Activated CD8-positive, alpha-beta memory T cell treated with anti-CD3 and anti-CD28 coated beads, Interleukin-2, amount 50 U/mL, for 1 hour (primary cell): ENCODE data around the gene ARHGAP4.
A peak's percentile ranks its signal among the peaks of the same experiment; 100 is the strongest.

ENCODE experiments used
- DNase-seq: peaks from one replicate; pipeline ENCODE4 v3.0.0-alpha.2; 2020; ENCODE audit errors: extremely low read depth

The ARHGAP4 gene

DNA sequence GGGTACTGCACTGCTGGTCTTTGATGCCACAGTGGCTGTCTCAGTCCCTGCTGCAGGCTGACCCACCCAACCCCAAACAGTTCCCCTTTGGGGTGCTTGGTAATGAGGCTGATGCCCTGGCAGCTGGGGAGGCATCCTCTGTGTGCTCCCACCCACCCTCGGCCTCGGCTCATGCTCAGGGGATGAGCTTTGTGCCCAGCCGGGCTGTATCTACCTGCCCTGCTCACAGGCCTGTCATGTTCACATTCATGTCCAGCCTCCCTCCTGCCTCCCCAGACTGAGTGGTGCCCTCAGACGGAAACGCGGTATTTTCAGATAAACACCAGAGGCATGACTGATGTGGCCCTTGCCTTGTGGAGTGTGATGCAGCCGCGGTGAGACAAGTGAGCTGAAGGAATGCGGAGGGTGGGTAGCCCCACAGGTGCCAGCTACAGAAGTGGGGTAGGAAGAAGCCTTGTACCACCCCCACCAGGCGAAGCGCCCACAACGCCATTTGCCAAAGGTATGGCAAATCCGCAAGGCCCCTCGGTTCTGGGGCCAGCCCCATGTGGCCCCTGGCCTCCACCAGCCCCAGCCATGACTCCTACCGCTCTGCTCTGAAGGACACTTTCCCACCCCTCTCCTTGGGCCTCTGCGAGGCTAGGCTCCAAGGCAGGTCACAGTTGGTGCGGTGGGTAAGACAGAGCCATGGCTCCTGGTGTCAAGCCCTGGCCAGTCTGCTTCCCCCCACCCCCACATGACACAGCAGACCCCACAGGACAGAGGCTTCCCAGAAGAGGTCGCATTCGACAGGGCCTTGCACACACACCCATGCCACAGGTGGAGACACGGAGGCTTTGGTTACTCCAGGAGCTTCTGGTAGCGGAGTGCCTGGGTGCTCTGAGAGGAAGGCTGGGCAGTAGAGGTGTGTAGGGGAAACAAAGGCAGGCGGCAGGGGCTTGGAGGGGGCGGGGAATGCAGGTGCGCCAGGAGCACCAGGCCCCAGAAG is 20.2 kb upstream of the ARHGAP4 start:
- DNase-seq: no peak

GRCh38 chrX:153944800-153945150 is 18.7 kb upstream of the ARHGAP4 start:
- DNase-seq: no peak

- no peak for DNase-seq
Observed at GRCh38 chrX:153944140-153944799, 18.2 kb upstream of the ARHGAP4 start, which contains the start of gene RENBP. Gene RENBP (minus strand): TSS chrX:153944643. CDS start chrX:153944610, 33 bp downstream.

DNA sequence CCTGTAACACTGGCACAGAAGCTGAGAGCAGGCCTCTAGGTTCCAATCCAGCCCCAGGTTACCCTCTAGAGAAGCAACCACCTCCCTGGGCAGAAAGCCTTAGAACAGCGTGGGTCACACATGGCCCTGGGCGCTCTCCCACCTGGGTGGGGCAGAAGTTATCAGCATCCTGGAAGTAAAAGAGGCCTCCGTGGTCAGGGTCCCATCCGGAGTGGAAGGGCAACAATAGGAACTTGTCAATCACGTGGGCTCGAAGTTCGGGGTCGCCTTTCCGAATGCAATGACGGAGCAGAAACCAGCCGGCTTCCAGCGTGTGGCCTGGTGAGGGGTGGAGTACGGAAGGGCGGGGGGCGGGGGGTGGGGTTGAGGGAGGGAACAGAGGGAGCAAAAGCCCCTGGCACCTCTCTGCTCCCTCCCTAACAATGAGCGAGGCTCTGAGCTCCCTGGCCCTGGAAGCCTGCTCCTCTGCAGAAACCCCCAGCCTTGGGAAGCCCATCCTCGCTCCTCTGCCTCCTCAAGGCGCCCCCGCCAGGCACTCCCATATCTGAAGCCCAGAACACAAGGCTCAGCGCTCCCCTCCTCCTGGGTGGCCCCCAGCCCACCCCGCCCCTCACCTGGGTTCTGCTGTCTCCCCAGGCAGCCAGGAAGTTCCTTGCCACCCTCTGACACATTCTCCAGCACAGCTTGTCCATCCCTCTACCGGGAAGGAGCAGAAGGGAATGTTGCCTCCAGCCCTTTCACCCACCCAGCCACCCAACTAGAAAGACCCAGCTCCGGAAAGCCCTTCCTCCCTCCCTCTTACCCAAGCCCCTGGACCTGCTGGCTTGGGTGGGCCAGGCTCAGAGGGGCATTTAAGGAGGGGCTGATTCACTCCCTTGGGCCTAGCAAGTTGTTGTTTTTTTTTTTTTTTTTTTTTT is 15.5 kb upstream of the ARHGAP4 start:
- no peak for DNase-seq

- DNase-seq: no peak
Observed at GRCh38 chrX:153939573-153939972, 13.5 kb upstream of the ARHGAP4 start.

DNA sequence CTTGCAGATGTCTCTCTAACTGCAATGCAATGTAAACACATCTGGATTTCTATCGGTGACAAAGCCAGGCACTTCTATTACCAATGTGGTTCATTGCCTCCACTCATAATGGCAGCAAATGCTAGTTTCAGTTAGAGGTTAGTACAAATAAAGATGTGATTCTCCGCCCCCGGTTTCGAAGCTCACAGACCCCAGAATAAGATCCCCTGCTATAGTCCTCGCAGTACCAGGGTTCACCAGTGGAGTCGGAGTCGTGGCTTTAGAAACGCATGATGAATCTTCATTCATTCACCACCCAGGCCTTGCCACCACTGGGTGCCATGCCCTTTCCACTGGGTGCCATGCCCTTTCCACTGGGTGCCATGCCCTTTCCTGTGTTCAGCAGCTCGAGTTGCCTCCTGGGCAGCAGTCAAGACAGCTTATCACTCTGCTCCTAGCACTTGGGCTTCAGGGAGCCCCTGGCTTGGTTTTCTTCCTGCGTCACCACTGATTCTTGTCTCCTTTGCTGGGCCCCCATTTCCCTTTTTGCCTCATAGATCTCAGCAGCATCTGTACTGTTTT is 12.2 kb upstream of the ARHGAP4 start:
- DNase-seq: no peak

DNA sequence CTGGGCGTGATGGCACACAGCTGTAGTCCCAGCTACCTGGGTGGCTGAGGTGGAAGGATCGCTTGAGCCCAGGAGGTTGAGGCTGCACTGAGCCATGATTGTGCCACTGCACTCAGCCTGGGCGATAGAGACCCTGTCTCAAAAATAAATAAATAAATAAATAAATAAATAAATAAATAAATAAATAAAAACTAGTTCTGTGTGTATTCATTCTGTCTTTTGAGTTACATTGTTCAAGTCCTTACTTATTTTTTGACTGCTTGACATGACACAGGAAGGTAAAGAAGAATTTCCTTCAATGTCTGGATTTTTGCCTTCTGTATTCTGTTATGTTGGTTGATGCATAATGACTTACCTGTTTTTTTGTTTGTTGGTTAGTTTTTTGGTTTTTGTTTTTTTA is 11.0 kb upstream of the ARHGAP4 start:
- no peak for DNase-seq

GRCh38 chrX:153935326-153935851 is 9.3 kb upstream of the ARHGAP4 start:
- DNase-seq: no peak

DNA sequence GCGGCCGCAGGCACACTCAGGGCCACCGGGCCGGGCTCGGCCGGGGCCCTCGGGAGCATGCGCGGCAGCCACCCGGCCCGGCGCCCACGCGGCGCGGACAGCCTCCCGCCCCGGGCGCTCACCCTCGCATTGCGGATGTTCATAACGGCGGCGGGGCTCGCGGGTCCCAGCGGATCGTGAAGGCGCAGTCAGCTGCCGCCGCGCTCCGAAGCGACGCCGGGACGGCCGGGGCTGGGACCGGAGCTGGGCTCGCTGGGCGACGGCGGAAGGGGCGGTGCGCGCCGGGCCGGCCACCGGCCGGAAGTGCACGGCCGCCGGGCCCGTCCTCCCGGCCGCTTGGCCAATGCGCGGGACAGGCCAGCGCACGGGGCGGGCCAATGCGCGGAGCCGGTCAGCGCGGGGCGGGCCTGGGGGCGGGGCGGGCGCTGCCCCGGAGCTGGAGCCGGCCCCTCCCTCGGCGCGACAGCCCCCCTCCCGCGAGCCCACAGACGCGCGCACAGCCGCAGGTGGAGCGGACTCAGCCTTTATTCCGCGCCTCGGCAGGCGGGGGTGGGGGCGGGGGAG is 8.8 kb upstream of the ARHGAP4 start, which contains the start of gene NAA10:
Gene NAA10 (minus strand): TSS at position 276 of the 564 bp plus-strand sequence. CDS start 133 bp downstream, at position 143.
- no peak for DNase-seq

DNA sequence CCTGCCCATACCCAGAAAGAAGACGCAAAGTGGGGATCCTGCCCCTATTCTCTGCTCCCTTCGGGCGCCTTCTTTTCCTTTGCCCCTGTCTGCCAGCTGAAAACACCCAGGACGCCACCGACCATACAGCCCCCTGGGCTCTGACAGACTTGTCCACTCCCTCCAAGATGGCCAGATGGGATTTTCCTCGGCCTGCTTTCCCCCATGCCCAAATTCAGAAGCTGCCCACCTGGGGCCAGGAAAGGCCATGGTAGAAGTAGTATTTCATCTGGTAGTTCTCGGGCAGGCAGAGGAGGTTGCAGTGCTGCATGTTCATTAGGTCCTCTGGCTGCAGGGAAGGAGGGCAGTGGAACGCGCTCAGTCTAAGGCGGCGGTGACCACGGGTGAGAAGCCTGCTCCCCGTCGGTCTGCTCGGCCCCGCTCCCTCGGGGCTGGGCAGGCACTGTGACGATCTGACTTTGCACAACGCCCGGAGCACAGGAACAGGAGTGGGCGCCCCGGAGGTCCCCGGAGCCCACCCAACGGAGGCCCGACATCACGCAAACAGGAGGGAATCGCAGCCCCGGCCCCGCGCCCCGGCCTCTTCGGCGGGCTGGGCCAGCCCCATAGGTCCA is 8.2 kb upstream of the ARHGAP4 start:
- no peak for DNase-seq

DNA sequence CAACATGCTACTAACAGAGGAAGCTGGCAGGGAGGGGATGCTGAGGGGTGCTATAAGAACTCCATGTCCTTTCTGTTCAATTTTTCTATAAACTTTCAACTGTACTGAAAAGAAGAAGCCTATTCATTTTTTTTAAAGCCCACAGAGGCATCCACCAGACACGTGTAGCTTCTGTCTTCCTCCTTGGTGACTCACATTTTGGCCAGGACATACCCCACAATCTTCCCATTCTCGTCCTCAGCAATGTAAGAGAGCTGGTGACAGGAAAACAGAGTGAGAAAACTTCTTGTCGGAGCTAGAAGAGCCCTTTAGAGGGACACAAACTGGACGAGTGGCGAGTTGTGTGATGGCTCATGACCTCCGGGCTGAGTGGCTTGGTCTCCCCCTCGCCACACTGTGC is 7.7 kb upstream of the ARHGAP4 start:
- DNase-seq: no peak

GRCh38 chrX:153932220-153932915 is 6.3 kb upstream of the ARHGAP4 start:
- DNase-seq: no peak

GRCh38 chrX:153931748-153932147 is 5.7 kb upstream of the ARHGAP4 start:
- no peak for DNase-seq

DNA sequence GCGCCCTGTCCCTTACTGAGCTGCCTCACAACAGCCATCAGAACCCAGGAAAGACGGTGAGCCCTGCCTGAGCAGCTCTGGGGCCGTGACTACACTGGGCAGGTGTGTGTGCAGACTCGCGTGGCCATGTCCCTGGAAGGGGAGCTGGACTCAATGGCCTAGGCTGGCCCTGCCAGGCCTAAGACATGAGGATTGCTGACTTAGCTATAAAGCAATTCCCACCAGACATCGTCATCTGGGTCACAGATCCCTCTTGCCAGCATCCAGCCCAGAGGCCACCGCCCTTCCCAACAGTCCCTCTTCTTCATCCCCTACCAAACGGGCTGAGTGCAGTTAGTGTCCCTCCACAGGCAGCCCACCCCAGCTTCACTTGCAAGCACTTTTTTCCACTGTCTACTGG is 5.1 kb upstream of the ARHGAP4 start:
- no peak for DNase-seq

DNA sequence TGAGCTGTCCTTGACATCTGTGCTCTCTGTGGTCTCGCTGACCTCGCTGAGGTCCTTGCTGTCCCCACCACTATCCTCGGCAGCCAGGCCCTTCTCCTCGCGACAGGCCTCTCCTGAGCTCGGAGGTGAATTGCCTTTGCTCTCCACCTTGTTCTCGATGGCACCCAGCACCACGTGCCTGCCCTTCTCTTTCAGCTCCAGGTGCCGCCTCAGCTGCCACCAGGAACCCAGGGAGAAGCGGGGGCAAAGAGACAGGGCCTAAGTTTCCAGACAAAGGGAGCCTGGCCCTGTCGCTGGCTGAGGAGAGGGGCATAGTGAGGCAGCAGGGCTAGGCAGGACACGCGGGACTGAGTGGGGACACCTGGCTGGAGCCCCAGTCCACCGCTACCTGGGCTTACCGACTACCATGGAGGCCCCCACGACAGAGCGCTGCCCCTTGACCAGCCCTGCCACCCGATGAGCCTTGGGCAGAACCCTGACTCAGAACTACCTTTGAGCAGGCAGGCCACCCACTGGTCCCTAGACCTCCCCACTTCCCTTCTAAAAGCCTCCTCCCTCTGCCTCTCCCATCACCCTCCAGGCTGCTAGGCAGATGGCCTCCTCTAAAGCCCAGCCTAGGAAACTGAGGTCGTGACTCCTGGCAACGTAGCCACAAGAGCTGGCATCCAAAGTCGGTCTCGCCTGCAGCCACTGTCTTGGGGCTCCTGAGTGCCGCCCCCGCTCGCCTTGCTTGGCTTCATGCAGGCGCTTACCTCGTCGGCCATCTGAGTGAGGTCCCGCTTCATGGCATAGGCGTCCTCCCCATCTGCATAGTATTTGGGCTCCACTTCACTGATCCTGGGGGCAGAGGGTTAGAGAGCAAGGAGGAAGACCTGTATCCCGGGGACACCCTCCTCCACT is 4.2 kb upstream of the ARHGAP4 start:
- no peak for DNase-seq

DNA sequence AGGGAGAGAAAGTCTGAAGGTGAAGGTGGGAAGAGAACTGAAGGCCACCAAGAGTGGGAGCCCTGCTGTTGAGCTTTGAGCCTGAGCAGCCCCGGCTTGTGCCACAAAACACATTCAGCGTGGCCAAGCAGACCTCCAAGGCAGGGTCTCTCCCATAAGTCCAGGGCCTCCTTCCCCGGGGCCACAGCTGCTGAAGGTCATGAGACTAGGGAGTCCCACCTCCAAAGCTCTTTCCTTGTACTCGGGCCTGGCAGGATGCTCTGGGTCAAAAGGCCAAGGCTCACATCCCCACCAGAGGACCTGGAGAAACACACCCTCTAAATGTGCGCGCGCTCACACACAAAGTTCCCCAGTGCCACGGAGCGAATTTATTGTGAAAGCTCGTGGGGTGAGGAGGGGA is 3.5 kb upstream of the ARHGAP4 start:
- DNase-seq: no peak

DNA sequence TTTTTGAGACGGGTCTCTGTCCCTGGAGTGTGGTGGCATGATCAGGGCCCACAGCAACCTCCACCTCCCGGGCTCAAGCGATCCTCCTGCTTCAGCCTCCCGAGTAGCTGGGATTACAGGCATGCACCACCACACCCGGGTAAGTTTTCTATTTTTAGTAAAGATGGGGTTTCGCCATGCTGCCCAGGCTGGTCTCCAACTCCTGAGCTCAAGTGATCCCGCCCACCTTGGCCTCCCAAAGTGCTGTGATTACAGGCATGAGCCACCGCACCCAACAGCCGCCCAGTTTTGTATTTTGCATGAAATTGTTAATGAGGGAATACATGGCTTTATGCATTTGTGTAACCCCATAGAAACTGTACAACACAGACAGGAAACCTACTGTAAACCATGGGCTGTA is 2.8 kb upstream of the ARHGAP4 start:
- DNase-seq: no peak

DNA sequence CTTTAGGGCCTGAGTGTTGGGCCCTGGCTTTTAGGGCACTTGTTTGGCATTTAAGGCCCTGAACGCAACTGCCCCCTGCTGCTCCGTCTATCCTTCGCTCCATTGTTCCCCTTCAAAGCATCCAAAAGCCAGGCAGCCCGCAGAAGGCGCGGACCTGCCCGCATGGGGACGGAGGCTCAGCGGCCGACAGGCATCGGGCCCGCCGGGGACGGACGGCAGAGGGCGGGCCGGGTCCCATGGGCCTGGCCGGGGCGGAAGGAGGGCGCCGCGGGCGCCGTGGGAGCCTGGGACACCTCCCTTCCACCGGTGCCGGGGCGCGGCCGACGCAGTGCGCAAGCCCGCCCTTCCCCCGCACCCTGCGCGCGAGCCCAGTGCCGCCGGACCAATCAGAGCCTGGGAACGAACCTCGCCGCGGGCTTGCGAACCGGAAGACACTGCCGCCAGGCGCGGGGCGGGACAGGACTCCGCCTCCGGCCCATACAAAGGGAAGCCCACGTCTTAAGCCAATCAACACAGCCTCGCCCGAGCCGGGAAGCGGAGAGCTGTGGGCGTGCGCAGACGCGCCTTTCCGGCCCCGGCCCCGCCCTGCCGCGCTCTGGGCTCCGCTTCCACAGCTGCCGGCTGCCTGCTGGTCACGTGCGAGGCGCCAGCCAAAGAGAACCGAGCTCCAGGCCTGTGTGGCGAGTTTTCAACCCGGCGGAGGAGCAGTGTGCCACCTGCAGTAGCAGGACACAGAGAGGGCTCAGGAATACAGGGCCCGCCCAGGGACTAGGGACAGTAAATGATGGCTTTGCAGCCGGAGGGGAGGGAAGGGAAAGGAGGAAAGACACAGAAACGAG is 2.1 kb upstream of the ARHGAP4 start:
- peak; percentile 84 for DNase-seq
